ENCODE data around the gene SSC4D.
"Not testable (repeated sequence)": the region's sequence is repeated elsewhere in the genome, so short reads cannot be mapped to it uniquely, and the experiment has no call there.

Gene SSC4D

DNA sequence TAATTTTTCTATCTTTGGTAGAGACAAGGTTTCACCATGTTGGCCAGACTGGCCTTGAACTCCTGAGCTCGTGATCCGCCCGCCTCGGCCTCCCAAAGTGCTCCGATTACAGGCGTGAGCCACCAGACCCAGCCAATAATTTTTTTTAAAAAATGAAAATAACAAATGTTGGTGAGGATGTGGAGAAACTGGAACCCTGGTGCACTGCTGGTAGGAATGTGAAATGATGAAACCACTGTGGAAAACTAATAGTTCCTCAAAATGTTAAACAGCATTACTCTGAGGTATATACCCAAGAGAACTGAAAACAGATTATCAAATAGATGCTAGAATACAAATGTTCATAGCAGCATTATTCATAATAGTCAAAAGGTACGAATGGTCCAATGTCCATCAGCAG, 27.7 kb downstream of the SSC4D start:
- Mint-ChIP-seq H3K27me3 (no peaks in the 10 kb centered on the region), H3K36me3 (ENCODE audit: low read depth) (no peaks in the 10 kb centered on the region), H3K9me3 (no peaks in the 10 kb centered on the region), H3K4me1 (peaks cover 13% of the 10 kb centered on the region), H3K4me3 (no peak overlapping the region), H3K27ac (no peak overlapping the region)
- ATAC-seq (no peak), DNase-seq (no peak)

GRCh38 chr7:76380623-76380966, 28.9 kb downstream of the SSC4D start:
- peaks cover 13% of the 10 kb centered on the region for H3K4me1 Mint-ChIP-seq
- no peak for DNase-seq
- peak overlapping the region; percentile 56 for H3K27ac Mint-ChIP-seq
- no peaks in the 10 kb centered on the region for H3K27me3 Mint-ChIP-seq
- no peaks in the 10 kb centered on the region for H3K36me3 Mint-ChIP-seq (ENCODE audit: low read depth)
- no peak for ATAC-seq
- peak overlapping the region; percentile 66 for H3K4me3 Mint-ChIP-seq
- H3K9me3 Mint-ChIP-seq, result no peaks in the 10 kb centered on the region

DNA sequence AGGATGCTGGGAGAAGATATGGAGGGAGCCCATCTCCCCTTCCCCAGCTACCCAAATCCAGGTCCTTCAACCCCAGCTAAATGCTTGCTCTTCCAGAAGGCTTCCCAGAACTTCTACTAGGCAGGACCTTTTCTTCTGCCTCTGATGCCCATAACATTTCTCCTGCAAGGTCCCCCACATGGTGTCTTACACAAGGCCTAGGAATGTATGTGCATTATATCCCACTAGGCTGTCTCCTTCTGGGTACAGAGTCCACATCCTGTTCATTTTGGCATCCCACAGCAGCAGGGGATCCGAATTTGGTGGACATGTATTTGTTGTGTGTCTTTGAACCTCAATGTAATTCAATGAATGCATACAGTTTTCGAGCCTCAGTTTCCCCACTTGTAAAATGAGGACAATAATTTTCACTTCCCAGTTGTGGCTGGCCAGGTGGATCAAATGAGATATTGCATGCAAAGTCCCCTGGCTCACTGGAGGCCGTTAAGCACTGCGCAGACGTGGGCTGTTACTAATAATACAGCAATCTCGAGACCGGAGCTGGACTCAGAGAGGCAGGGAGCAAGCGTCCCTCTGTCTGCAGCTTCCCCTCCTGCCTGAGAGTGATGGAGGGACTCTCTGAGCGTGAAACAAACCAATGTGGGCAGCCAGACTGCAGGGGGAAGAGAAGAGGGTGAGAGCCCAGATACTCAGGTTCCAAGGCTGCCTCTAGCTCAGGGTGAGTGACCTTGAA, 32.1 kb downstream of the SSC4D start:
- Mint-ChIP-seq H3K9me3 (no peaks in the 10 kb centered on the region), H3K4me3 (no peak overlapping the region), H3K4me1 (peaks cover 13% of the 10 kb centered on the region), H3K27ac (no peak overlapping the region), H3K36me3 (ENCODE audit: low read depth) (no peaks in the 10 kb centered on the region), H3K27me3 (peaks cover 8% of the 10 kb centered on the region)
- DNase-seq (no peak), ATAC-seq (no peak)

GRCh38 chr7:76375251-76375650, 34.2 kb downstream of the SSC4D start:
- Mint-ChIP-seq H3K4me3 (no peak overlapping the region), H3K9me3 (no peaks in the 10 kb centered on the region), H3K36me3 (ENCODE audit: low read depth) (no peaks in the 10 kb centered on the region), H3K4me1 (peaks cover 9% of the 10 kb centered on the region), H3K27me3 (peaks cover 12% of the 10 kb centered on the region), H3K27ac (no peak overlapping the region)
- no peak for ATAC-seq
- DNase-seq, result no peak

GRCh38 chr7:76372984-76373833, 36.3 kb downstream of the SSC4D start:
- Mint-ChIP-seq H3K36me3 (ENCODE audit: low read depth) (no peaks in the 10 kb centered on the region), H3K27ac (no peak overlapping the region), H3K4me1 (no peaks in the 10 kb centered on the region), H3K27me3 (peaks cover 12% of the 10 kb centered on the region), H3K9me3 (no peaks in the 10 kb centered on the region), H3K4me3 (no peak overlapping the region)
- DNase-seq (no peak), ATAC-seq (no peak)

- no peak for ATAC-seq
- peaks cover 15% of the 10 kb centered on the region for H3K27me3 Mint-ChIP-seq
- no peaks in the 10 kb centered on the region for H3K4me1 Mint-ChIP-seq
- no peak for DNase-seq
- H3K27ac Mint-ChIP-seq, result no peak overlapping the region
- H3K36me3 Mint-ChIP-seq (ENCODE audit: low read depth), result no peaks in the 10 kb centered on the region
- no peaks in the 10 kb centered on the region for H3K9me3 Mint-ChIP-seq
- no peak overlapping the region for H3K4me3 Mint-ChIP-seq
These were observed 38.1 kb downstream of the SSC4D start for GRCh38 chr7:76371396-76371795.

DNA sequence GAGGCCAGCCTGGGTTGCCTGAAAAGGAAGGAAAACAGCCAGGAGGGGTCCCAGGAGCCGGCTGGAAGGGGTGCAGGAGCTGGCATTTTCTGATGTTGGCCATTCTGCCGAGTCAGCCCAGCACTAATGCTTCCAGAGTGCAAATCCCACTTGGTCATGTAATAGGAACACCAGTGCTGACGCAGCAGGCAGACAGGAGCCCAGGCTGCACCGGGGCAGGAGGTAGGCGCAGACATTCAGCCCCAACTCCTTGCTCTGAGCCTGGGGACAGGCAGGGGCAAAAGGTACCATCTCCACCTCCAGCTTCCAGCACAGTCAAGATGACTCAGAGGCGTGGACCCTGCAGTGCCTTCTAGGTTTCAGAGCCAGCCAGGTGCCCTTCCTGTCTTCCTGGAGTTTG, 40.5 kb downstream of the SSC4D start:
- H3K27me3 Mint-ChIP-seq, result peaks cover 15% of the 10 kb centered on the region
- H3K9me3 Mint-ChIP-seq, result no peaks in the 10 kb centered on the region
- no peak overlapping the region for H3K27ac Mint-ChIP-seq
- H3K36me3 Mint-ChIP-seq (ENCODE audit: low read depth), result no peaks in the 10 kb centered on the region
- ATAC-seq, result no peak
- no peak overlapping the region for H3K4me3 Mint-ChIP-seq
- DNase-seq, result no peak
- H3K4me1 Mint-ChIP-seq, result peaks cover 11% of the 10 kb centered on the region

DNA sequence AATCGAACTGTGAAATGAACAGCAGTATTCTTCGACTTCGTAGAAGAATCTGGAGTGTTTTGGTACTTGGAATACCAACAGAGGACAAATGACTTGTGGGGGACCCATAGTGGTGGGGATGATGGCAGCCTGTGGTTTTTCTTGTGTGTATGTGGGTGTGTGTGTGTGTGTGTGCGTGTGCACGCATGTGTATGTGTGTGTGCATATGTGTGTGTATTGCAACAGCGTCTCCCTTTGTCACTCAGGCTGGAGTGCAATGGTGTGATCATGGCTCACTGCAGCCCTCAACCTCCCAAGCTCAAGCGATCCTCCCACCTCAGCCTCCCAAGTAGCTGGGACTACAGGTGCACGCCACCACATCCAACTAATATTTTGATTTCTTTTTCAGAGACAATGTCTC, 41.3 kb downstream of the SSC4D start:
- DNase-seq, result no peak
- no peak for ATAC-seq
- Mint-ChIP-seq H3K9me3 (no peaks in the 10 kb centered on the region), H3K27me3 (peaks cover 10% of the 10 kb centered on the region), H3K27ac (no peak overlapping the region), H3K36me3 (ENCODE audit: low read depth) (no peaks in the 10 kb centered on the region), H3K4me1 (peaks cover 14% of the 10 kb centered on the region), H3K4me3 (no peak overlapping the region)

- no peak for ATAC-seq
- peaks cover 3% of the 10 kb centered on the region for H3K27me3 Mint-ChIP-seq
- H3K36me3 Mint-ChIP-seq (ENCODE audit: low read depth), result no peaks in the 10 kb centered on the region
- DNase-seq, result no peak
- no peaks in the 10 kb centered on the region for H3K9me3 Mint-ChIP-seq
- H3K27ac Mint-ChIP-seq, result no peak overlapping the region
- peaks cover 23% of the 10 kb centered on the region for H3K4me1 Mint-ChIP-seq
- H3K4me3 Mint-ChIP-seq, result no peak overlapping the region
These were observed 45.3 kb downstream of the SSC4D start for GRCh38 chr7:76364198-76364584.

- not testable (repeated sequence) for DNase-seq; H3K9me3 Mint-ChIP-seq; H3K4me3 Mint-ChIP-seq; H3K27me3 Mint-ChIP-seq; ATAC-seq; H3K36me3 Mint-ChIP-seq (ENCODE audit: low read depth); H3K27ac Mint-ChIP-seq
- H3K4me1 Mint-ChIP-seq, result peaks cover 23% of the 10 kb centered on the region
These were observed 45.7 kb downstream of the SSC4D start for GRCh38 chr7:76363754-76364153.

DNA sequence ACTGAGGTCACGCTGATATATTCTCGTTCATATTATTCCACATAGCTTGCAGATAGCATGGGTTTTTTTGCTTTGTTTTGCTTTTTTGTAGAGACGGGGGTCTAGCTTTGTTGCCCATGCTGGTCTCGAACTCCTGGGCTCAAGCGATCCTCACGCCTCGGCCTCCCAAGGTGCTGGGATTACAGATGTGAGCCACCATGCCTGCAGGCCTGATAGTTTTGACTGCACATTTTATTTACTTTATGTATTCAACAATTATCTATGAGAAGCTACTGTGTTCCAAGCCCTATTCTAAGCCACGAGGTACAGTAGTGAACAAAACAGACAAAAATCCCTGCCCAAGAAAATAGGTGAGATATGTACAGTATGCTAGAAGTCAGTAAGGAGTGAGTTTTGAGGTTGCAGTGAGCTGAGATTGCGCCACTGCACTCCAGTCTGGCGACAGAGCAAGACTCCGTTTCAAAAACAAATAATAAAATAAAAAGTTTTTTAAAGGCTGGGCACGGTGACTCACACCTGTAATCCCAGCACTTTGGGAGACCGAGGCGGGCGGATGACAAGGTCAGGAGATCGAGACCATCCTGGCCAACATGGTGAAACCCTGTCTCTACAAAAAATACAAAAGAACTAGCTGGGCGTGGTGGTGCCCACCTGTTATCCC, 49.4 kb downstream of the SSC4D start:
- peak overlapping the region; percentile 87 for H3K27ac Mint-ChIP-seq
- peaks cover 51% of the 10 kb centered on the region for H3K4me1 Mint-ChIP-seq
- H3K36me3 Mint-ChIP-seq (ENCODE audit: low read depth), result peaks cover 30% of the 10 kb centered on the region
- no peaks in the 10 kb centered on the region for H3K27me3 Mint-ChIP-seq
- DNase-seq (no peak), ATAC-seq (no peak)
- peak overlapping the region; percentile 94 for H3K4me3 Mint-ChIP-seq
- H3K9me3 Mint-ChIP-seq, result peaks cover 3% of the 10 kb centered on the region

GRCh38 chr7:76359111-76359977, 50.2 kb downstream of the SSC4D start:
- H3K36me3 Mint-ChIP-seq (ENCODE audit: low read depth), result peaks cover 37% of the 10 kb centered on the region
- ATAC-seq, result peak; percentile 99
- peaks cover 4% of the 10 kb centered on the region for H3K9me3 Mint-ChIP-seq
- H3K4me1 Mint-ChIP-seq, result peaks cover 50% of the 10 kb centered on the region
- H3K27ac Mint-ChIP-seq, result peak overlapping the region; percentile 87
- no peaks in the 10 kb centered on the region for H3K27me3 Mint-ChIP-seq
- DNase-seq, result peak; percentile 92
- peak overlapping the region; percentile 94 for H3K4me3 Mint-ChIP-seq

DNA sequence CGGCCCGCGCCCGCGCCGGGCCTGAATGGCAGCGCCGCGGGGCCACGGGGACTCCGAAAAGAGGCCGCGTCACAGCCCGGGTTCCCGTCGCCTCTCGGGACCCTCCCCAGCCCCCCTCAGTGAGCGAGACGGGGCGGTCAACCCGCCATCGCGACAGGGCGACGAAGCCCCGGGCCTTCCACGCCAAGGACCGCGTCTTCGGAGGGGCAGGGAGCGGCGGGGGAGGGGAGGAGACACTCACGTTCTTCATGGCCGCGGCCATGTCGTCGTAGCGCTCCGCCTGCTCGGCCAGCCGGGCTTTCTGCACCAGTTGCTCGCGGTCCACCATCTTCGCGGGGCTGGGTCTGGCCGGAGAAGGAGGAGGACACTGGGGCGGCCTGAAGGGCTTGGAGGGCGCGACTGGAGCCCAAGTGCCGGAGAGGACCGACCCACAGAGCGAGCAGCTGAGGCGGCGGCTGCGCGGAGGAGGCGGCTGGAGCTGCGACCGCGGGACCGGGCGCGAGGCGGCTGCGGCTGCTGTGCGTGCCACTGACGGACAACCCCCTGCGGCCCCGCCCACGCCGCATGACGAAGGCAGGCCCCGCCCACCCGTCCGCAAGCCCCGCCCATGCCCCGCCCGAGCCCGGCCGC, 50.9 kb downstream of the SSC4D start, which contains the start of gene YWHAG:
Gene YWHAG (minus strand): TSS at position 511 of the 630 bp plus-strand sequence. CDS start 183 bp downstream, at position 328.
- DNase-seq, result peak; percentile 88

More for the DNA sequence above, 50.9 kb downstream of the SSC4D start, which contains the start of gene YWHAG:
- ATAC-seq, result peak; percentile 51
- H3K4me1 Mint-ChIP-seq, result peaks cover 48% of the 10 kb centered on the region
- peak within 1 kb of the TSS; percentile 94 for H3K4me3 Mint-ChIP-seq
- peak within 1 kb of the TSS; percentile 97 for H3K27ac Mint-ChIP-seq
- H3K9me3 Mint-ChIP-seq, result peaks cover 4% of the 10 kb centered on the region
- no peaks in the 10 kb centered on the region for H3K27me3 Mint-ChIP-seq
- peaks cover 41% of the 10 kb centered on the region for H3K36me3 Mint-ChIP-seq (ENCODE audit: low read depth)

All from activated naive CD8-positive, alpha-beta T cell treated with anti-CD3 and anti-CD28 coated beads, Interleukin-2, amount 50 U/mL, for 24 hours (primary cell).